ENCODE measurements around the gene CNDP1.

Gene CNDP1

GRCh38 chr18:74534981-74535649, 815 bp downstream of the CNDP1 start:
- peak in 1 of 2 donors; percentile 38 for DNase-seq
- Histone ChIP-seq H3K36me3 (no peaks in the 10 kb centered on the region), H3K27ac (no peak overlapping the region), H3K4me1 (no peaks in the 10 kb centered on the region), H3K4me3 (no peak overlapping the region), H3K9me3 (no peaks in the 10 kb centered on the region), H3K27me3 (no peaks in the 10 kb centered on the region)
- intact Hi-C loops (cut with DNase I; ENCODE audit: low total_unique reads): no loop called here
- TF ChIP-seq CTCF (IDR thresholded peaks at IDR 0.05): no peak

DNA sequence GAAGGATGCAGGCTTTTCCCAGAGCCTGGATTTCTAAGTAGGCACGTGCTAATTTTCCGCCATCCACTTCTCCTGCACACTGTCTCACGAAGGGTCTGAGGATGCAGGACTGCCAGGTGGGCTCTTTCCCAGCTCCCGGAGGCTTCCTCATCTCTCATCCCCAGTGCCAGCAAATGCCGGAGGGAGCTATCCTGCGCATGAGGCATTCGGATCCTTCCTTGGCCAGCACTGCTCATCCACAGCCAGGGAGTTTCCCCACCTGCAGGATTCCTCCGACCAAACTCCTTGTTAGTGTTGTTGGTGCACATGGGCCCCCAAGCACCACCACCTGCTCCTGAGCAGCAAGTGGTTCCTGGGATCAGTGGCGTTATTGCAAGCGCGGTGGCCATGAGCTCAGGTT, 5.0 kb downstream of the CNDP1 start:
- intact Hi-C loops (cut with DNase I; ENCODE audit: low total_unique reads): no loop called here
- no peak for TF ChIP-seq CTCF (IDR thresholded peaks at IDR 0.05)
- DNase-seq: no peak
- Histone ChIP-seq H3K4me3 (no peak overlapping the region), H3K27ac (no peak overlapping the region), H3K9me3 (no peaks in the 10 kb centered on the region), H3K4me1 (no peaks in the 10 kb centered on the region), H3K27me3 (peaks cover 0 to 4% of the 10 kb centered on the region in 2 donors), H3K36me3 (no peaks in the 10 kb centered on the region)

- H3K36me3 ChIP-seq: no peaks in the 10 kb centered on the region
- no peak overlapping the region for H3K4me3 ChIP-seq
- intact Hi-C loops (cut with DNase I; ENCODE audit: low total_unique reads): no loop called here
Measured at GRCh38 chr18:74540652-74541421, 6.5 kb downstream of the CNDP1 start.

GRCh38 chr18:74541703-74542555, 7.6 kb downstream of the CNDP1 start:
- intact Hi-C loops (cut with DNase I; ENCODE audit: low total_unique reads): no loop called here
- H3K27me3 ChIP-seq: peaks cover 0 to 4% of the 10 kb centered on the region in 2 donors
- H3K27ac ChIP-seq: no peak overlapping the region
- no peak for TF ChIP-seq CTCF (IDR thresholded peaks at IDR 0.05)
- H3K4me1 ChIP-seq: peaks cover 0 to 3% (median 0%) of the 10 kb centered on the region in 4 donors
- H3K36me3 ChIP-seq: no peaks in the 10 kb centered on the region
- H3K4me3 ChIP-seq: no peak overlapping the region
- no peaks in the 10 kb centered on the region for H3K9me3 ChIP-seq
- no peak for DNase-seq

More at GRCh38 chr18:74540652-74541421, 6.5 kb downstream of the CNDP1 start:
- no peaks in the 10 kb centered on the region for H3K4me1 ChIP-seq
- H3K27ac ChIP-seq: no peak overlapping the region
- TF ChIP-seq CTCF (IDR thresholded peaks at IDR 0.05): no peak
- H3K27me3 ChIP-seq: peaks cover 0 to 4% of the 10 kb centered on the region in 2 donors
- no peak for DNase-seq
- H3K9me3 ChIP-seq: no peaks in the 10 kb centered on the region

- H3K27me3 ChIP-seq: peaks cover 0 to 4% of the 10 kb centered on the region in 2 donors
- no peak overlapping the region for H3K27ac ChIP-seq
- no peak overlapping the region for H3K4me3 ChIP-seq
- intact Hi-C loops (cut with DNase I; ENCODE audit: low total_unique reads): no loop called here
- no peak for TF ChIP-seq CTCF (IDR thresholded peaks at IDR 0.05)
- peaks cover 0 to 13% (median 6%) of the 10 kb centered on the region in 3 donors for H3K9me3 ChIP-seq
- no peak for DNase-seq
- peaks cover 0 to 4% (median 0%) of the 10 kb centered on the region in 4 donors for H3K4me1 ChIP-seq
- no peaks in the 10 kb centered on the region for H3K36me3 ChIP-seq
Measured at GRCh38 chr18:74544898-74545297, 10.6 kb downstream of the CNDP1 start.

All from tibial artery (tissue), 4 donors.